GM19455 (cell line): ENCODE results near the gene SSTR3.

Source experiments
- ATAC-seq: cut with Tn5 transposase; IDR thresholded peaks from one replicate; pipeline ENCODE4 v1.9.1; 2021; ENCODE audit not compliant: unreplicated experiment

SSTR3 gene

GRCh38 chr22:37229805-37230672 lies 17.8 kb upstream of the SSTR3 start:
- ATAC-seq: peak; percentile 56

GRCh38 chr22:37229012-37229804 lies 16.9 kb upstream of the SSTR3 start:
- no peak for ATAC-seq

- ATAC-seq: no peak
These were observed 16.1 kb upstream of the SSTR3 start for GRCh38 chr22:37228106-37229011.

GRCh38 chr22:37226514-37226913 lies 14.2 kb upstream of the SSTR3 start:
- ATAC-seq: no peak

GRCh38 chr22:37226087-37226486 lies 13.8 kb upstream of the SSTR3 start:
- no peak for ATAC-seq

GRCh38 chr22:37225481-37225880 lies 13.2 kb upstream of the SSTR3 start:
- no peak for ATAC-seq

GRCh38 chr22:37224757-37225420 lies 12.6 kb upstream of the SSTR3 start:
- ATAC-seq: no peak

GRCh38 chr22:37223965-37224551 lies 11.8 kb upstream of the SSTR3 start:
- ATAC-seq: no peak

GRCh38 chr22:37222440-37222971 lies 10.2 kb upstream of the SSTR3 start:
- no peak for ATAC-seq

GRCh38 chr22:37221424-37222333 lies 9.4 kb upstream of the SSTR3 start:
- ATAC-seq: no peak

GRCh38 chr22:37220543-37220981 lies 8.3 kb upstream of the SSTR3 start:
- ATAC-seq: no peak

- no peak for ATAC-seq
These were observed 7.3 kb upstream of the SSTR3 start for GRCh38 chr22:37219533-37219932.

GRCh38 chr22:37218771-37219411 lies 6.6 kb upstream of the SSTR3 start:
- peak; percentile 77 for ATAC-seq

GRCh38 chr22:37218399-37218770 lies 6.1 kb upstream of the SSTR3 start:
- no peak for ATAC-seq

- ATAC-seq: no peak
These were observed 3.6 kb upstream of the SSTR3 start for GRCh38 chr22:37215890-37216289.

GRCh38 chr22:37214731-37215030 lies 2.4 kb upstream of the SSTR3 start:
- ATAC-seq: no peak

- ATAC-seq: no peak
These were observed 1.9 kb upstream of the SSTR3 start for GRCh38 chr22:37213941-37214730.
